Measurements from ENCODE around the gene PKN1.
"Not testable (repeated sequence)": the region's sequence is repeated elsewhere in the genome, so short reads cannot be mapped to it uniquely, and the experiment has no call there.

PKN1 gene

DNA sequence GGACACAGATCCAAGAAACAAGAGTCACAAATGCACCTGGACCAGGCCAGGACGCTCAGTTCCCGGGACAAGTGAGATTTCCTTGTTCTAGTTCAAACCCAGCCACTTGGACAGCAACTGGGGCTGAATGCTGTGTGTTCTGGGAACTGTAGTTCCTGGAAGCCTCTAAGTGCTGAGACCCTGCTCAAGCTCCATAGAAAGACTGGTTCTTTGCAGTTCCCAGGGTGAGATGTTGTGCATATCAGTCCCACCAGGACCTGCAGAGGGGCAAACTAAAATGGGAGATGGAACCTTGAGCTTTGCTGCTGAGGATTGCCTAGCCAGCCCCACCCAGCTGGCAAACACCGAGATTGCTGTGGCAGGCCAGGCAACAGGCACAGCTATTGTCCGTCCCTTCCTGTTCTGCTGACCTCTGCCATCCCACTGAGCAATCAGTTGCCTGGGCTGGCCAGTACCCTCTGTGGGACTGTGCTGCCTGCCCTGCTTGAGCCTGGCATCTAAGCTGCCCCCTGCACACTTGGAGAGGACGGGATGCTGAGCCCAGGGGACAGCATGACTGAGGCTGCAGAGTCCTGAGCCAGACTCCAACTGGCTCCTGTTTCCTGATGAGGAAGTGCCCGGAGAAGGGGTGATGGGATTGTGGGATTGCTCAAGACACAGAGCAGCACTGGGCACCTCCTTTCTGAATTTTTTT is 64.3 kb downstream of the PKN1 start:
- Mint-ChIP-seq H3K4me1 (peaks cover 33% of the 10 kb centered on the region), H3K27me3 (ENCODE audit: low read depth, poor library complexity) (peaks cover 6% of the 10 kb centered on the region), H3K36me3 (ENCODE audit: low read depth) (peaks cover 15% of the 10 kb centered on the region), H3K4me3 (no peak overlapping the region), H3K9me3 (no peaks in the 10 kb centered on the region), H3K27ac (peak overlapping the region; percentile 39)
- DNase-seq, result no peak
- TF ChIP-seq, protein P1, sequence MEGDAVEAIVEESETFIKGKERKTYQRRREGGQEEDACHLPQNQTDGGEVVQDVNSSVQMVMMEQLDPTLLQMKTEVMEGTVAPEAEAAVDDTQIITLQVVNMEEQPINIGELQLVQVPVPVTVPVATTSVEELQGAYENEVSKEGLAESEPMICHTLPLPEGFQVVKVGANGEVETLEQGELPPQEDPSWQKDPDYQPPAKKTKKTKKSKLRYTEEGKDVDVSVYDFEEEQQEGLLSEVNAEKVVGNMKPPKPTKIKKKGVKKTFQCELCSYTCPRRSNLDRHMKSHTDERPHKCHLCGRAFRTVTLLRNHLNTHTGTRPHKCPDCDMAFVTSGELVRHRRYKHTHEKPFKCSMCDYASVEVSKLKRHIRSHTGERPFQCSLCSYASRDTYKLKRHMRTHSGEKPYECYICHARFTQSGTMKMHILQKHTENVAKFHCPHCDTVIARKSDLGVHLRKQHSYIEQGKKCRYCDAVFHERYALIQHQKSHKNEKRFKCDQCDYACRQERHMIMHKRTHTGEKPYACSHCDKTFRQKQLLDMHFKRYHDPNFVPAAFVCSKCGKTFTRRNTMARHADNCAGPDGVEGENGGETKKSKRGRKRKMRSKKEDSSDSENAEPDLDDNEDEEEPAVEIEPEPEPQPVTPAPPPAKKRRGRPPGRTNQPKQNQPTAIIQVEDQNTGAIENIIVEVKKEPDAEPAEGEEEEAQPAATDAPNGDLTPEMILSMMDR (IDR thresholded peaks at IDR 0.05), result no peak

GRCh38 chr19:14502334-14503092 is 69.4 kb downstream of the PKN1 start:
- H3K27me3 Mint-ChIP-seq (ENCODE audit: low read depth, poor library complexity), result peaks cover 18% of the 10 kb centered on the region
- peak overlapping the region; percentile 68 for H3K27ac Mint-ChIP-seq
- H3K4me1 Mint-ChIP-seq, result peaks cover 38% of the 10 kb centered on the region
- H3K4me3 Mint-ChIP-seq, result no peak overlapping the region
- no peaks in the 10 kb centered on the region for H3K9me3 Mint-ChIP-seq
- H3K36me3 Mint-ChIP-seq (ENCODE audit: low read depth), result no peaks in the 10 kb centered on the region
- TF ChIP-seq, protein P1 (IDR thresholded peaks at IDR 0.05), result no peak
- no peak for DNase-seq

DNA sequence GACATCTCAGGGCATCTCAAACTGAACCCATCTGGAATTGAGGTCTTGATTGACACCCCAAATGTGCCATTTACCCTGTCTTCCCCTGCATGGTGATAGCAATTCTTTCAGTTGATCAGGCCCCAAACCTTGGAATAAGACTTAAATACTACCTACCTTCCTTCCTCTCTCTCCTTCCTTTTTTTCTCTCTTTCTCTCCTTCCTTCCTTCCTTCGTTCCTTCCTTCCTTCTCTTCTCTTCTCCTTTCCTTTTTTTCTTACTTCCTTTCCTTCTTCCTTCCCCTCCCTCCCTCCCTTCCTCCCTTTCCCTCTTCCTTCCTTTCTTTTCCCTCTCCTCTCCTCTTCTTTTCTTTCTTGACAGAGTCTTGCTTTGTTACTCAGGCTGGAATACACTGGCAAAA is 70.2 kb downstream of the PKN1 start:
- DNase-seq, result no peak
- H3K27ac Mint-ChIP-seq, result no peak overlapping the region
- H3K4me1 Mint-ChIP-seq, result peaks cover 39% of the 10 kb centered on the region
- TF ChIP-seq, protein P1 (IDR thresholded peaks at IDR 0.05), result no peak
- H3K4me3 Mint-ChIP-seq, result no peak overlapping the region
- peaks cover 20% of the 10 kb centered on the region for H3K27me3 Mint-ChIP-seq (ENCODE audit: low read depth, poor library complexity)
- no peaks in the 10 kb centered on the region for H3K36me3 Mint-ChIP-seq (ENCODE audit: low read depth)
- H3K9me3 Mint-ChIP-seq, result no peaks in the 10 kb centered on the region

GRCh38 chr19:14504575-14504974 is 71.5 kb downstream of the PKN1 start:
- not testable (repeated sequence) for DNase-seq; H3K9me3 Mint-ChIP-seq; H3K27ac Mint-ChIP-seq; H3K4me3 Mint-ChIP-seq; H3K36me3 Mint-ChIP-seq (ENCODE audit: low read depth)
- Mint-ChIP-seq H3K27me3 (ENCODE audit: low read depth, poor library complexity) (peaks cover 20% of the 10 kb centered on the region), H3K4me1 (peaks cover 43% of the 10 kb centered on the region)

- peaks cover 14% of the 10 kb centered on the region for H3K27me3 Mint-ChIP-seq (ENCODE audit: low read depth, poor library complexity)
- H3K27ac Mint-ChIP-seq, result peak overlapping the region; percentile 49
- DNase-seq, result peak; percentile 76
- H3K4me3 Mint-ChIP-seq, result no peak overlapping the region
- H3K4me1 Mint-ChIP-seq, result peaks cover 49% of the 10 kb centered on the region
- H3K9me3 Mint-ChIP-seq, result no peaks in the 10 kb centered on the region
- H3K36me3 Mint-ChIP-seq (ENCODE audit: low read depth), result no peaks in the 10 kb centered on the region
- TF ChIP-seq, protein P1 (IDR thresholded peaks at IDR 0.05), result peak; percentile 71
These were observed 72.6 kb downstream of the PKN1 start for GRCh38 chr19:14505488-14506239.
